Endothelial cell of umbilical vein (primary cell): ENCODE measurements around the gene SHBG. TPM values are rescaled to one million over a fixed set of nuclear protein-coding genes. Genes with fewer than 3 reads are reported as not detected.

Experiments used
- BruUV-seq: library from RNA; stranded (reverse); fragments of 400-500 nt; replicated peaks from 2 replicates; lab custom pipeline; 2021; lab: Mats Ljungman, UMichigan
- CTCF ChIA-PET: fragments of 300-600, 350-600 bp; sonication (Branson Sonifier 250); formaldehyde crosslinking; loops from one replicate; lab custom pipeline; 2021; ENCODE audit warnings: antibody characterized with exemption, inconsistent platforms; lab: Charles Lee
- POLR2A ChIA-PET: fragments of 300-600, 350-600 bp; sonication (Branson Sonifier 250); formaldehyde crosslinking; loops from one replicate; lab custom pipeline; 2021; ENCODE audit warnings: antibody characterized with exemption, inconsistent platforms; lab: Charles Lee
- DNase-seq: peaks from one replicate; pipeline ENCODE4 v3.0.0-alpha.2; 2011; ENCODE audit warnings: low read depth, low spot score
- FAIRE-seq: peaks from 2 replicates; lab custom pipeline; 2011; peaks lifted over from hg19 to GRCh38; lab: Jason Lieb, UNC
- H2AFZ ChIP-seq: 2 replicates; pipeline ENCODE4 v1.6.0; 2012; ENCODE audit warnings: low read depth, low read length, control low read depth, inconsistent platforms
- H3K27ac ChIP-seq: 2 replicates; pipeline ENCODE4 v1.5.1; 2011; ENCODE audit warnings: low read depth, mild to moderate bottlenecking, control low read depth, low read length, moderate library complexity; ENCODE audit not compliant: insufficient read depth
- H3K27me3 ChIP-seq, 2 experiments: 2 replicates each; pipeline versions ENCODE4 v1.6.0 to v1.6.1; 2011; ENCODE audit warnings: low read length in 2 of 2, mixed read lengths in 1 of 2; ENCODE audit not compliant: control insufficient read depth in 2 of 2, insufficient read depth in 2 of 2
- H3K36me3 ChIP-seq, 2 experiments: 2 replicates in 1 of 2; 3 replicates in 1 of 2; pipeline ENCODE4 v1.5.1; 2011; ENCODE audit warnings: low read length in 2 of 2, mild to moderate bottlenecking in 1 of 2, moderate library complexity in 1 of 2; ENCODE audit not compliant: control insufficient read depth in 2 of 2, insufficient read depth in 2 of 2; ENCODE audit errors: extremely low read depth in 1 of 2
- H3K4me1 ChIP-seq: 3 replicates; pipeline ENCODE4 v1.5.1; 2011; ENCODE audit warnings: mild to moderate bottlenecking, low read length; ENCODE audit not compliant: control insufficient read depth, insufficient read depth; ENCODE audit errors: extremely low read depth
- H3K4me2 ChIP-seq: 2 replicates; pipeline ENCODE4 v1.6.1; 2011; ENCODE audit warnings: low read length, control low read depth, mixed read lengths; ENCODE audit not compliant: insufficient read depth
- H3K4me3 ChIP-seq, 3 experiments: fragments of 200-600 bp in 1 of 3; sonication (generic), shearing (Covaris generic) in 1 of 3; replicated peaks in 1 of 3; 2 replicates each; pipeline ENCODE4 v1.5.1; 2011 to 2016; ENCODE audit warnings: control low read depth in 3 of 3, low read length in 3 of 3, mild to moderate bottlenecking in 2 of 3, inconsistent platforms in 1 of 3, low read depth in 1 of 3, moderate library complexity in 1 of 3; ENCODE audit not compliant: insufficient read depth in 1 of 3
- H3K79me2 ChIP-seq: 2 replicates; pipeline ENCODE4 v1.6.0; 2012; ENCODE audit warnings: low read length, inconsistent platforms; ENCODE audit not compliant: control insufficient read depth, insufficient read depth
- H3K9ac ChIP-seq: replicated peaks from 2 replicates; pipeline ENCODE3; 2011; ENCODE audit warnings: low read length, control low read depth; ENCODE audit not compliant: insufficient read depth; ENCODE audit errors: extremely low read depth
- H3K9me1 ChIP-seq: replicated peaks from 3 replicates; pipeline ENCODE4 v1.6.0; 2011; ENCODE audit warnings: mild to moderate bottlenecking, low read length; ENCODE audit not compliant: control insufficient read depth, insufficient read depth; ENCODE audit errors: extremely low read depth
- H3K9me3 ChIP-seq: replicated peaks from 2 replicates; pipeline ENCODE4 v1.5.1; 2012; ENCODE audit warnings: low read length, inconsistent platforms; ENCODE audit not compliant: control insufficient read depth, insufficient read depth
- H4K20me1 ChIP-seq: replicated peaks from 2 replicates; pipeline ENCODE3; 2011; ENCODE audit warnings: mild to moderate bottlenecking, low read length; ENCODE audit not compliant: control insufficient read depth, insufficient read depth; ENCODE audit errors: extremely low read depth
- EZH2 ChIP-seq: IDR thresholded peaks from 2 replicates; pipeline ENCODE4 v1.6.1; 2012; ENCODE audit warnings: borderline replicate concordance, low read depth, mild to moderate bottlenecking, moderate library complexity, low read length, inconsistent platforms; ENCODE audit not compliant: severe bottlenecking
- FOS ChIP-seq: IDR thresholded peaks from 2 replicates; pipeline ENCODE4 v1.6.1; 2011; ENCODE audit warnings: mild to moderate bottlenecking, low read length, moderate library complexity, borderline replicate concordance; ENCODE audit not compliant: insufficient read depth
- GATA2 ChIP-seq: IDR thresholded peaks from 2 replicates; pipeline ENCODE4 v1.7.0; 2011; ENCODE audit warnings: low read depth, mild to moderate bottlenecking, moderate library complexity, mixed read lengths, low read length; ENCODE audit not compliant: insufficient read length, insufficient read depth
- JUN ChIP-seq: IDR thresholded peaks from 2 replicates; pipeline ENCODE4 v1.6.1; 2011; ENCODE audit warnings: borderline replicate concordance, low read depth; ENCODE audit not compliant: insufficient read length, insufficient read depth
- MYC ChIP-seq: IDR thresholded peaks from one replicate; pipeline ENCODE4 v1.6.1; 2011; ENCODE audit warnings: mild to moderate bottlenecking, low read depth, low read length
- POLR2A ChIP-seq: IDR thresholded peaks from 2 replicates; pipeline ENCODE4 v1.6.1; 2012; ENCODE audit warnings: low read depth, mild to moderate bottlenecking, control low read depth, low read length
- POLR2AphosphoS5 ChIP-seq: IDR thresholded peaks from 2 replicates; pipeline ENCODE4 v1.6.1; 2012; ENCODE audit warnings: low read depth, mild to moderate bottlenecking, control low read depth, low read length, moderate library complexity; ENCODE audit not compliant: insufficient read depth
- dilution Hi-C: fragments of 300-500 bp; cut with MboI; formaldehyde crosslinking; loops from one replicate; pipeline ENCODE4 v1.15.0; 2019; ENCODE audit warnings: low sequenced_read_pairs; ENCODE audit not compliant: extremely low pct_ligation_motif_present
- intact Hi-C: fragments of 100-400 bp; cut with micrococcal nuclease; formaldehyde crosslinking; loops from one replicate; pipeline ENCODE4 v1.10.0; 2022
- polyA plus RNA-seq, 4 experiments: library from polyadenylated mRNA; depleted of rRNA in 3 of 4; stranded (reverse) in 3 of 4; unstranded in 1 of 4; fragments of >200 nt; gene quantifications; 2 replicates each; pipeline versions ENCODE4 v1.2.1 to v1.2.3, GENCODE V29; 2011 to 2012; ENCODE audit warnings: missing spikeins in 1 of 4
- total RNA-seq: library from RNA; stranded (reverse); gene quantifications from 2 replicates; pipeline ENCODE4 v1.2.3, GENCODE V29; 2021
- TF ChIP-seq, protein P1 (sequence below): IDR thresholded peaks from 2 replicates; pipeline ENCODE4 v1.6.1; 2011; ENCODE audit not compliant: insufficient read depth, insufficient read length
- TF ChIP-seq, protein P2 (sequence below), 2 donors: IDR thresholded peaks; 1 replicate in 1 of 2; 2 replicates in 1 of 2; pipeline ENCODE4 v1.5.1; 2011; ENCODE audit warnings: low read length in 2 of 2, mild to moderate bottlenecking in 2 of 2, moderate library complexity in 2 of 2, control low read depth in 1 of 2, inconsistent platforms in 1 of 2, low read depth in 1 of 2; ENCODE audit not compliant: insufficient read depth in 1 of 2; ENCODE audit errors: extremely low read depth in 1 of 2

The SHBG gene
- total and polyA plus RNA-seq, 2 donors (not counting 3 experiments of a cell fraction or from before 2014, with no cell fraction given) = 0.51 TPM; not detected in 1

GRCh38 chr17:7587420-7588151 is 42.3 kb upstream of the SHBG start:
- no peak for DNase-seq
- Histone ChIP-seq H2AFZ (no peak overlapping the region), H3K36me3 (peaks cover 7 to 24% of the 10 kb centered on the region in 2 experiments), H3K4me3 (no peak overlapping the region), H3K9me1 (no peaks in the 10 kb centered on the region), H4K20me1 (no peaks in the 10 kb centered on the region), H3K4me1 (peaks cover 25% of the 10 kb centered on the region), H3K79me2 (peaks cover 22% of the 10 kb centered on the region), H3K27ac (no peak overlapping the region), H3K27me3 (no peaks in the 10 kb centered on the region), H3K4me2 (no peak overlapping the region), H3K9ac (no peak overlapping the region), H3K9me3 (no peaks in the 10 kb centered on the region)
- peak; percentile 42 for FAIRE-seq
- TF ChIP-seq GATA2 = no peak
- peak; percentile 21 for TF ChIP-seq FOS
- BruUV-seq = no TSS peak
- ChIA-PET CTCF (interaction anchor here (0.8 to 5.1 kb wide), 4 partner anchors 12 to 232 kb away, joined by 3 to 61 read pairs (median 5); partner anchors contain the start of genes SENP3, TP53 and WRAP53), POLR2A (interaction anchor here (1.2 kb wide), 1 partner anchor 11 kb away, joined by 3 read pairs; no protein-coding TSS in a partner anchor)
- dilution Hi-C loops = no loop called here
- intact Hi-C loops = loop anchor here (2.0 kb wide), 1 partner anchor 27 kb away; the partner anchor contains the start of gene FXR2

DNA sequence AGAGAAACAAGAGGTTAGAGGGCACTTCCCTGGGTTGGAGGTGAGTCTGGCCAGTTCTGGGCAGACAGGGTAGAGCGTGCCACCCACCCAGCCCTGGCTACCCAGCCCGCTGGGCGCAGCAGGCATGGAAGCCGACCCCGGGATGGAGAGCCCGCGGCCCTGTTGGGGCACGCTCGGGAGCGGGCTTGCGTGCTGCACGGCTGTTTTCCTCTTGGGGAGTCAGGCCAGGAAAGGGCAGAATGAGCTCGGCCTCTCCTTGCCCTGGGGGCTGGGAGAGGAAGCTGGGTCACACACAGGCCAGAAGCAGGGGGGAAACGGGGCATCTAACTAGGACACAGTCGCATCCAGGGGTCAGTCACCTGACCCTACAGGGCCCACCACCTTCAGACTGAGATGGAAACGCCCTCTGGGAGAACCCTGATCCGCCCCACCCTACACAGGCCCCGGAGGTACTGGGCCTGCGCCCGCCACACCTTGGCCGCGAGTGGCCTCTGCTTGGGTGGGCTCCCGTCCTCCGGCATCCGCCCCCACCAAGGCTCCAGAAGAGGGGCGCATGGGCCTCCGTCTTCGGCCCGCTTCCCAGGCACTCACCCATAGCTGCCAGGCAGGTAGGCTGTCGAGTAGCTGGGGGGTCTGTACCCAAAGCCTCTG is 41.3 kb upstream of the SHBG start:
- H3K9ac ChIP-seq = no peak overlapping the region
- ChIA-PET CTCF (interaction anchor here (0.6 to 5.1 kb wide), 39 partner anchors 10 to 544 kb away, joined by 3 to 61 read pairs (median 5); partner anchors contain the start of genes CD68, FXR2, SENP3 and TMEM102), POLR2A (interaction anchor here (0.6 to 1.9 kb wide), 3 partner anchors 9 to 74 kb away, joined by 4 to 6 read pairs (median 5); partner anchors contain the start of gene CD68)
- H3K4me1 ChIP-seq = peaks cover 18% of the 10 kb centered on the region
- H3K79me2 ChIP-seq = peaks cover 16% of the 10 kb centered on the region
- H3K36me3 ChIP-seq = peaks cover 7 to 35% of the 10 kb centered on the region in 2 experiments
- no peaks in the 10 kb centered on the region for H3K9me3 ChIP-seq
- FAIRE-seq (no peak), DNase-seq (no peak)
- no peaks in the 10 kb centered on the region for H4K20me1 ChIP-seq
- BruUV-seq = no TSS peak
- intact Hi-C loops = loop anchor here (1.0 to 2.0 kb wide), 5 partner anchors 16 to 232 kb away; partner anchors contain the start of genes FXR2 and SENP3
- no peaks in the 10 kb centered on the region for H3K9me1 ChIP-seq
- no peak overlapping the region for H3K4me3 ChIP-seq
- dilution Hi-C loops = no loop called here
- peak overlapping the region; percentile 19 for H3K4me2 ChIP-seq
- no peak overlapping the region for H3K27ac ChIP-seq
- TF ChIP-seq, protein P1, sequence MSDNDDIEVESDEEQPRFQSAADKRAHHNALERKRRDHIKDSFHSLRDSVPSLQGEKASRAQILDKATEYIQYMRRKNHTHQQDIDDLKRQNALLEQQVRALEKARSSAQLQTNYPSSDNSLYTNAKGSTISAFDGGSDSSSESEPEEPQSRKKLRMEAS = no peak
- no peak for TF ChIP-seq POLR2A
- TF ChIP-seq JUN = no peak
- TF ChIP-seq FOS = no peak
- TF ChIP-seq MYC = no peak
- no peak for TF ChIP-seq EZH2
- TF ChIP-seq POLR2AphosphoS5 = no peak
- no peak for TF ChIP-seq GATA2
- TF ChIP-seq, protein P2, sequence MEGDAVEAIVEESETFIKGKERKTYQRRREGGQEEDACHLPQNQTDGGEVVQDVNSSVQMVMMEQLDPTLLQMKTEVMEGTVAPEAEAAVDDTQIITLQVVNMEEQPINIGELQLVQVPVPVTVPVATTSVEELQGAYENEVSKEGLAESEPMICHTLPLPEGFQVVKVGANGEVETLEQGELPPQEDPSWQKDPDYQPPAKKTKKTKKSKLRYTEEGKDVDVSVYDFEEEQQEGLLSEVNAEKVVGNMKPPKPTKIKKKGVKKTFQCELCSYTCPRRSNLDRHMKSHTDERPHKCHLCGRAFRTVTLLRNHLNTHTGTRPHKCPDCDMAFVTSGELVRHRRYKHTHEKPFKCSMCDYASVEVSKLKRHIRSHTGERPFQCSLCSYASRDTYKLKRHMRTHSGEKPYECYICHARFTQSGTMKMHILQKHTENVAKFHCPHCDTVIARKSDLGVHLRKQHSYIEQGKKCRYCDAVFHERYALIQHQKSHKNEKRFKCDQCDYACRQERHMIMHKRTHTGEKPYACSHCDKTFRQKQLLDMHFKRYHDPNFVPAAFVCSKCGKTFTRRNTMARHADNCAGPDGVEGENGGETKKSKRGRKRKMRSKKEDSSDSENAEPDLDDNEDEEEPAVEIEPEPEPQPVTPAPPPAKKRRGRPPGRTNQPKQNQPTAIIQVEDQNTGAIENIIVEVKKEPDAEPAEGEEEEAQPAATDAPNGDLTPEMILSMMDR (IDR thresholded peaks at IDR 0.05; ENCODE audit: extremely low read depth in 1 of 2, insufficient read depth in 1 of 2, low read depth in 1 of 2, low read length in 2 of 2) = no peak
- no peak overlapping the region for H2AFZ ChIP-seq
- no peaks in the 10 kb centered on the region for H3K27me3 ChIP-seq
